ENCODE measurements around the gene CMKLR1.

CMKLR1 gene

GRCh38 chr12:108323581-108323980 is 15.5 kb downstream of the CMKLR1 start:
- Histone ChIP-seq H4K20me1 (ENCODE audit: insufficient read depth, low read length) (no peaks in the 10 kb centered on the region), H3K36me3 (ENCODE audit: insufficient read depth, low read length) (no peaks in the 10 kb centered on the region), H3K27ac (ENCODE audit: low read depth, low read length, poor library complexity, severe bottlenecking) (no peak overlapping the region), H3K9me3 (ENCODE audit: low read length) (no peaks in the 10 kb centered on the region), H3K9me2 (ENCODE audit: low read depth, low read length) (no peaks in the 10 kb centered on the region), H3K27me3 (ENCODE audit: insufficient read depth, low read length) (no peaks in the 10 kb centered on the region), H3K4me1 (ENCODE audit: insufficient read depth, low read length, severe bottlenecking) (no peaks in the 10 kb centered on the region), H3K4me3 (ENCODE audit: low read depth, low read length, poor library complexity, severe bottlenecking) (no peak overlapping the region), H3F3A (ENCODE audit: insufficient read depth, low read length) (no peaks in the 10 kb centered on the region), H3K9ac (ENCODE audit: low read length) (no peak overlapping the region), H2AFZ (ENCODE audit: low read length) (no peak overlapping the region), H3K79me2 (ENCODE audit: insufficient read depth, low read length) (no peaks in the 10 kb centered on the region), H3K4me2 (ENCODE audit: low read length) (no peak overlapping the region)
- TF ChIP-seq EZH2 (IDR thresholded peaks at IDR 0.05; ENCODE audit: borderline replicate concordance, low read length), result no peak

DNA sequence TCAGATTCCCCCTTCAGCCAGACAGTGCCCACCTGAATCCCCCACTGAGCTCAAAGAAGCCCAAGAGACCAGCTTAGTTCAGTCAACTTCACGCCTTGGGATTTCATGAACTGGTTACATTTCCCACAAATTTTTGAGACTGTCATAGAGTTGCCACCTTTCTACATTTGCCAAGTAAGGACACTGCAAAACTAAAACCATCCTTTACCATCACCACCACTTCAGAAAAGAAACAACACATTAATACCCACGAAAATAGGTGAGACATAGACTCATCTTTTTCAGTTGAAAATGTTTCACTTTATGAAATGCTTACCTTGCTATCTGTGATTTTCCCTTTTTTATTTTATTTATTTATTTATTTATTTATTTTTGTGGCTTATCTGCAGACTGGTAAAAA is 16.1 kb downstream of the CMKLR1 start:
- H4K20me1 ChIP-seq (ENCODE audit: insufficient read depth, low read length), result no peaks in the 10 kb centered on the region
- no peaks in the 10 kb centered on the region for H3K9me2 ChIP-seq (ENCODE audit: low read depth, low read length)
- no peak overlapping the region for H2AFZ ChIP-seq (ENCODE audit: low read length)
- no peak overlapping the region for H3K4me2 ChIP-seq (ENCODE audit: low read length)
- H3K79me2 ChIP-seq (ENCODE audit: insufficient read depth, low read length), result no peaks in the 10 kb centered on the region
- no peaks in the 10 kb centered on the region for H3K4me1 ChIP-seq (ENCODE audit: insufficient read depth, low read length, severe bottlenecking)
- TF ChIP-seq, protein P1, sequence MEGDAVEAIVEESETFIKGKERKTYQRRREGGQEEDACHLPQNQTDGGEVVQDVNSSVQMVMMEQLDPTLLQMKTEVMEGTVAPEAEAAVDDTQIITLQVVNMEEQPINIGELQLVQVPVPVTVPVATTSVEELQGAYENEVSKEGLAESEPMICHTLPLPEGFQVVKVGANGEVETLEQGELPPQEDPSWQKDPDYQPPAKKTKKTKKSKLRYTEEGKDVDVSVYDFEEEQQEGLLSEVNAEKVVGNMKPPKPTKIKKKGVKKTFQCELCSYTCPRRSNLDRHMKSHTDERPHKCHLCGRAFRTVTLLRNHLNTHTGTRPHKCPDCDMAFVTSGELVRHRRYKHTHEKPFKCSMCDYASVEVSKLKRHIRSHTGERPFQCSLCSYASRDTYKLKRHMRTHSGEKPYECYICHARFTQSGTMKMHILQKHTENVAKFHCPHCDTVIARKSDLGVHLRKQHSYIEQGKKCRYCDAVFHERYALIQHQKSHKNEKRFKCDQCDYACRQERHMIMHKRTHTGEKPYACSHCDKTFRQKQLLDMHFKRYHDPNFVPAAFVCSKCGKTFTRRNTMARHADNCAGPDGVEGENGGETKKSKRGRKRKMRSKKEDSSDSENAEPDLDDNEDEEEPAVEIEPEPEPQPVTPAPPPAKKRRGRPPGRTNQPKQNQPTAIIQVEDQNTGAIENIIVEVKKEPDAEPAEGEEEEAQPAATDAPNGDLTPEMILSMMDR (IDR thresholded peaks at IDR 0.05; ENCODE audit: low read length), result no peak
- no peak for TF ChIP-seq EZH2 (IDR thresholded peaks at IDR 0.05; ENCODE audit: borderline replicate concordance, low read length)
- no peak overlapping the region for H3K4me3 ChIP-seq (ENCODE audit: low read depth, low read length, poor library complexity, severe bottlenecking)
- no peak overlapping the region for H3K27ac ChIP-seq (ENCODE audit: low read depth, low read length, poor library complexity, severe bottlenecking)
- H3K27me3 ChIP-seq (ENCODE audit: insufficient read depth, low read length), result no peaks in the 10 kb centered on the region
- H3F3A ChIP-seq (ENCODE audit: insufficient read depth, low read length), result no peaks in the 10 kb centered on the region
- no peak overlapping the region for H3K9ac ChIP-seq (ENCODE audit: low read length)
- no peaks in the 10 kb centered on the region for H3K36me3 ChIP-seq (ENCODE audit: insufficient read depth, low read length)
- no peaks in the 10 kb centered on the region for H3K9me3 ChIP-seq (ENCODE audit: low read length)

DNA sequence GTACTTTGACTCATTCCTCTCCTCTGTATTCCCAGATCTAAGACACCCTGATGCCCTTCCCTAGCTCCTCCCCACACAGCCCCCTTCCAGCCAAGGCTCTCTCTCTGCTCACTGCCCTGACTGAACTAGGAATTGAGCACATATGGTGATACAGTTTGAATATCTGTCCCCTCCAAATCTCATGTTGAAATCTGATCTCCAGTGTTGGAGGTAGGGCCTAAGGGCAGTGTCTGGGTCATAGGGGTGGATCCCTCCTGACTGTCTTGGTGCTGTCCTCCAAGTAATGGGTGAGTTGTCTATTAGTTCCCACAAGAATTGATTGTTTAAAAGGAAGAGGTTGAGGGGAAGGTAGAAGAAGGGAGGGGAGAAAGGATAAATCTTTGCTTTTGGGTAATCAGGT is 17.4 kb downstream of the CMKLR1 start:
- Histone ChIP-seq H3K9ac (ENCODE audit: low read length) (no peak overlapping the region), H3K36me3 (ENCODE audit: insufficient read depth, low read length) (no peaks in the 10 kb centered on the region), H3K4me1 (ENCODE audit: insufficient read depth, low read length, severe bottlenecking) (no peaks in the 10 kb centered on the region), H4K20me1 (ENCODE audit: insufficient read depth, low read length) (no peaks in the 10 kb centered on the region), H3K27ac (ENCODE audit: low read depth, low read length, poor library complexity, severe bottlenecking) (no peak overlapping the region), H3K9me3 (ENCODE audit: low read length) (no peaks in the 10 kb centered on the region), H3K79me2 (ENCODE audit: insufficient read depth, low read length) (no peaks in the 10 kb centered on the region), H3K4me2 (ENCODE audit: low read length) (no peak overlapping the region), H3K27me3 (ENCODE audit: insufficient read depth, low read length) (no peaks in the 10 kb centered on the region), H2AFZ (ENCODE audit: low read length) (no peak overlapping the region), H3K4me3 (ENCODE audit: low read depth, low read length, poor library complexity, severe bottlenecking) (no peak overlapping the region), H3K9me2 (ENCODE audit: low read depth, low read length) (no peaks in the 10 kb centered on the region), H3F3A (ENCODE audit: insufficient read depth, low read length) (no peaks in the 10 kb centered on the region)
- no peak for TF ChIP-seq EZH2 (IDR thresholded peaks at IDR 0.05; ENCODE audit: borderline replicate concordance, low read length)
- TF ChIP-seq, protein P1 (IDR thresholded peaks at IDR 0.05; ENCODE audit: low read length), result no peak

- TF ChIP-seq EZH2 (IDR thresholded peaks at IDR 0.05; ENCODE audit: borderline replicate concordance, low read length), result no peak
- TF ChIP-seq, protein P1 (IDR thresholded peaks at IDR 0.05; ENCODE audit: low read length), result no peak
- Histone ChIP-seq H3K4me2 (ENCODE audit: low read length) (no peak overlapping the region), H3K4me3 (ENCODE audit: low read depth, low read length, poor library complexity, severe bottlenecking) (no peak overlapping the region), H2AFZ (ENCODE audit: low read length) (no peak overlapping the region), H3K9me2 (ENCODE audit: low read depth, low read length) (no peaks in the 10 kb centered on the region), H4K20me1 (ENCODE audit: insufficient read depth, low read length) (no peaks in the 10 kb centered on the region), H3F3A (ENCODE audit: insufficient read depth, low read length) (no peaks in the 10 kb centered on the region), H3K27me3 (ENCODE audit: insufficient read depth, low read length) (no peaks in the 10 kb centered on the region), H3K9me3 (ENCODE audit: low read length) (no peaks in the 10 kb centered on the region), H3K36me3 (ENCODE audit: insufficient read depth, low read length) (no peaks in the 10 kb centered on the region), H3K27ac (ENCODE audit: low read depth, low read length, poor library complexity, severe bottlenecking) (no peak overlapping the region), H3K4me1 (ENCODE audit: insufficient read depth, low read length, severe bottlenecking) (no peaks in the 10 kb centered on the region), H3K79me2 (ENCODE audit: insufficient read depth, low read length) (no peaks in the 10 kb centered on the region), H3K9ac (ENCODE audit: low read length) (no peak overlapping the region)
Observed at GRCh38 chr12:108320507-108321293, 18.4 kb downstream of the CMKLR1 start.
